Common myeloid progenitor, CD34-positive (primary cell): ENCODE measurements around the gene PLCXD3.
A peak's percentile ranks its signal among the peaks of the same experiment; 100 is the strongest.

Experiments used
- CTCF ChIA-PET: fragments of 350-600 bp; sonication (Branson Sonifier 250); formaldehyde crosslinking; loops from one replicate; lab custom pipeline; 2021; ENCODE audit warnings: antibody characterized with exemption; lab: Charles Lee
- POLR2A ChIA-PET: fragments of 350-600 bp; sonication (Branson Sonifier 250); formaldehyde crosslinking; loops from one replicate; lab custom pipeline; 2021; ENCODE audit warnings: antibody characterized with exemption; lab: Charles Lee
- DNase-seq, 3 donors: peaks; one replicate each; pipeline versions ENCODE4 v3.0.0 to v3.0.0-alpha.2; 2013
- H3K27ac ChIP-seq, 2 experiments: 1 replicate in 1 of 2; 2 replicates in 1 of 2; pipeline ENCODE4 v1.7.0; 2013; ENCODE audit warnings: inconsistent platforms in 2 of 2, low read length in 2 of 2, mild to moderate bottlenecking in 2 of 2, low read depth in 1 of 2, moderate library complexity in 1 of 2; ENCODE audit not compliant: severe bottlenecking in 2 of 2, insufficient read depth in 1 of 2, poor library complexity in 1 of 2
- H3K27me3 ChIP-seq, 5 experiments: replicated peaks in 2 of 5; 1 replicate in 3 of 5; 2 replicates in 2 of 5; pipeline versions ENCODE4 v1.6.1 to v1.7.0; 2013; ENCODE audit warnings: low read length in 4 of 5, mild to moderate bottlenecking in 2 of 5, moderate library complexity in 2 of 5, inconsistent platforms in 1 of 5; ENCODE audit not compliant: insufficient read depth in 5 of 5, control insufficient read depth in 4 of 5
- H3K36me3 ChIP-seq, 4 experiments: 1 replicate in 2 of 4; 2 replicates in 2 of 4; pipeline versions ENCODE4 v1.6.1 to v1.7.0; 2013; ENCODE audit warnings: low read length in 3 of 4, control low read depth in 1 of 4, mild to moderate bottlenecking in 1 of 4; ENCODE audit not compliant: control insufficient read depth in 4 of 4, insufficient read depth in 4 of 4
- H3K4me1 ChIP-seq, 4 experiments: 1 replicate in 3 of 4; 2 replicates in 1 of 4; pipeline versions ENCODE4 v1.6.1 to v1.7.1; 2013; ENCODE audit warnings: low read length in 3 of 4, mild to moderate bottlenecking in 3 of 4, control low read depth in 1 of 4, inconsistent platforms in 1 of 4, moderate library complexity in 1 of 4; ENCODE audit not compliant: control insufficient read depth in 4 of 4, insufficient read depth in 4 of 4; ENCODE audit errors: control extremely low read depth in 1 of 4
- H3K4me3 ChIP-seq, 7 experiments: 1 replicate in 4 of 7; 2 replicates in 3 of 7; pipeline versions ENCODE4 v1.5.1 to v1.7.0; 2013; ENCODE audit warnings: mild to moderate bottlenecking in 7 of 7, low read length in 6 of 7, moderate library complexity in 6 of 7, inconsistent platforms in 2 of 7, low read depth in 2 of 7, control low read depth in 1 of 7; ENCODE audit not compliant: insufficient read depth in 4 of 7, control insufficient read depth in 1 of 7; ENCODE audit errors: extremely low read depth in 1 of 7
- H3K9me3 ChIP-seq, 5 experiments: 1 replicate in 4 of 5; 2 replicates in 1 of 5; pipeline versions ENCODE4 v1.6.1 to v1.7.1; 2013; ENCODE audit warnings: low read length in 4 of 5, mild to moderate bottlenecking in 2 of 5, inconsistent platforms in 1 of 5, low read depth in 1 of 5, moderate library complexity in 1 of 5; ENCODE audit not compliant: control insufficient read depth in 4 of 5, insufficient read depth in 2 of 5; ENCODE audit errors: control extremely low read depth in 1 of 5
- WGBS: methylation state at CpG from one replicate; pipeline ENCODE4 v1.1.5; 2013; ENCODE audit not compliant: insufficient coverage; 5-methylcytosine and 5-hydroxymethylcytosine counted together

Gene PLCXD3

DNA sequence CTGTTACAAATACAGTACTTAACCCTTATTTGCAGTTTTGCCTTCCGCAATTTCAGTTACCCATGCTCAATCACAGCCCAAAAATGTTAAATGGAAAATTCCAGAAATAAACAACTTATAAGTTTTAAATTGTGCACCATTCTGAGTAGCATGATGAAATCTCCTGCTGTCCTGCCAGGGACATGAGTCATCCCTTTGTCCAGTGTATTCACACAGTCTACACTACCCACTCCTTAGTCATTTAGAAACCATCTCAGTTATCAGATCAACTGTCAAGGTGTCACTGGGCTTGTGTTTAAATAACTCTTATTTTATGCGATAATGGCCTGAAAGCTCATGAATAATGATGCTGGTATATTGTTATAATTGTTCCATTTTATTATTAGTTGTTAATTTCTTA is 95.8 kb downstream of the PLCXD3 start:
- Histone ChIP-seq H3K4me3 (no peak overlapping the region), H3K36me3 (no peaks in the 10 kb centered on the region), H3K27ac (no peak overlapping the region), H3K27me3 (no peaks in the 10 kb centered on the region), H3K4me1 (no peaks in the 10 kb centered on the region), H3K9me3 (no peaks in the 10 kb centered on the region)
- ChIA-PET CTCF (no interaction called here), POLR2A (no interaction called here)
- WGBS, result no CpG with 5 or more reads among the region's 2 CpGs
- no peak for DNase-seq

DNA sequence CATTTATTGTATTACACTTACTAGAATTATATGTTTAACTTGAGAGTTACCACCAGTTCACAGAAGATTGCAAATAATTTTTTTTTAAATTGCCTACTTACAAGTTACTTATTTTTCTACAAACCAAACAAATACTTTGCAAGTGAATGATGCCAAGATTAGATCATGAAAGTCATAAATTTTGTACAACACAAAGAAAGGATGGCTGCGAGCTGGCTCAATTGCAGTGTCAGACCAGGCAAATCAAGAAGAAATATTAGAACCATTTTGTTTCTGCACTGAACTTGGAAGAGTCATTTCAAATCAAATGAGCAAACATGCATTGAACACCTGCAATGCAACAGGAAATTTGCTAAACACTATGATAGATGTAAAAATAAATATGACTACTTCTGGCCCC is 97.3 kb downstream of the PLCXD3 start:
- no peak overlapping the region for H3K27ac ChIP-seq
- H3K4me3 ChIP-seq, result no peak overlapping the region
- no peaks in the 10 kb centered on the region for H3K9me3 ChIP-seq
- CTCF ChIA-PET, result no interaction called here
- no peaks in the 10 kb centered on the region for H3K27me3 ChIP-seq
- WGBS, result 57% methylated on average over 1 of the region's 1 CpG
- no peaks in the 10 kb centered on the region for H3K36me3 ChIP-seq
- POLR2A ChIA-PET, result interaction anchor here (0.6 to 0.7 kb wide), 2 partner anchors 8 to 29 kb away, joined by 3 read pairs; no protein-coding TSS in a partner anchor
- DNase-seq, result no peak
- H3K4me1 ChIP-seq, result no peaks in the 10 kb centered on the region

DNA sequence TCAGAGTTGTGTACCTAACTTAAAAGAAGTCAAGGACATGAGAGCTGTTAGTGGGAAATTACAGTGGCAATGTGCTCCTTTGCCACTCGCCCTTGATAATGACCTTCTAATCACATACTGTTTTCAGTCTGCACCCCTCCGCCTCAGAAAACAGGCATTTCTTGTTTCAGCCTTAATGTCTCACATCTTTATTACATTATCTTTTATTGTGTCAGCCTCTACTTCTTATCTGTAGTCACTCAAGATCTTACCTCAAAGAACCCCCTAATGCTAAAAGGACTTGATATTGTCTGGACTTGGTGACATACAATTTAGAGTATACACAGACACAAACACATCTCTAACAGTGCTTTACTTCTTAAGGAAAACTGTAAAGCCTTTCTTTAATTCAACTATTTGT is 97.9 kb downstream of the PLCXD3 start:
- no peaks in the 10 kb centered on the region for H3K9me3 ChIP-seq
- POLR2A ChIA-PET, result no interaction called here
- CTCF ChIA-PET, result no interaction called here
- no peaks in the 10 kb centered on the region for H3K27me3 ChIP-seq
- no peaks in the 10 kb centered on the region for H3K36me3 ChIP-seq
- 75% methylated on average over 2 of the region's 2 CpGs for WGBS
- no peaks in the 10 kb centered on the region for H3K4me1 ChIP-seq
- H3K27ac ChIP-seq, result no peak overlapping the region
- H3K4me3 ChIP-seq, result no peak overlapping the region
- no peak for DNase-seq

DNA sequence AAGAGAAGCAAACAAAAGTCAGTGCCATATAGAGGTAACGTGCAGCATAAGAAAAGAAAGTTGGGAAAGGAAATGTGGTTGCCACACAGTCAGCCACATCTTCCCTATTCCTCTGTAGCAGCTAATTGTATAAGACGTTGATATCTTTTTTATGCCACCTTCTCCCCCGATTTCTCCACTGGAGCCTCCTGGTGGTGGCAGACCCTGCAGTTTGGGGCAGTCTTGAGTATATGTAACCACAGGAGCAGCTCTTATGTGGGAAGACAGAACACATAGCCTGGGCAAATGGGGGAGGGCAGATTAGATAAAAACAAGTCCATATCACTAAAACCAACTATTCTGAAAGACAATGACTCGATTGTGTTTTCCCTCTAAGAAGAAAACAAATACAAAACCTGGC is 99.7 kb downstream of the PLCXD3 start:
- no peaks in the 10 kb centered on the region for H3K36me3 ChIP-seq
- H3K4me1 ChIP-seq, result no peaks in the 10 kb centered on the region
- H3K4me3 ChIP-seq, result no peak overlapping the region
- DNase-seq, result peak in 1 of 3 donors; percentile 7
- CTCF ChIA-PET, result no interaction called here
- H3K27ac ChIP-seq, result no peak overlapping the region
- H3K9me3 ChIP-seq, result no peaks in the 10 kb centered on the region
- WGBS, result 57% methylated on average over 2 of the region's 4 CpGs
- POLR2A ChIA-PET, result no interaction called here
- H3K27me3 ChIP-seq, result no peaks in the 10 kb centered on the region

DNA sequence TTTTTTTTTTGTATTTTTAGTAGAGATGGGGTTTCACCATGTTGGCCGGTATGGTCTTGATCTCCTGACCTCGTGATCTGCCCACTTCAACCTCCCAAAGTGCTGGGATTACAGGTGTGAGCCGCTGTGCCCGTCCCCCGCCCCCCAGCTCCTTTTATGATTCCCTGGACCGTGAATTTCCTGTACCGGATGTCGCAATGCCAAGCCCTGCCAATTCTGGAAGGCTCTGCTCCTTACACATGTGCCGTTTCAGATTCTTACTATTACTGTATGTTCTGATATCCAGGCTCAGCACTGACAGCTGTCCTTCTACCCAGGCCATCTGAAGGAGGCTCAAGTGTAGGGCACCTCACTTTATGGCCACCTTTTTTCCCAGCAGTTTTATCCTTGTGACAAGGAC is 100.1 kb downstream of the PLCXD3 start:
- WGBS, result 82% methylated on average over 8 of the region's 9 CpGs
- Histone ChIP-seq H3K9me3 (no peaks in the 10 kb centered on the region), H3K4me1 (no peaks in the 10 kb centered on the region), H3K36me3 (no peaks in the 10 kb centered on the region), H3K27me3 (no peaks in the 10 kb centered on the region), H3K27ac (no peak overlapping the region), H3K4me3 (no peak overlapping the region)
- DNase-seq, result no peak
- CTCF ChIA-PET, result no interaction called here
- POLR2A ChIA-PET, result no interaction called here

DNA sequence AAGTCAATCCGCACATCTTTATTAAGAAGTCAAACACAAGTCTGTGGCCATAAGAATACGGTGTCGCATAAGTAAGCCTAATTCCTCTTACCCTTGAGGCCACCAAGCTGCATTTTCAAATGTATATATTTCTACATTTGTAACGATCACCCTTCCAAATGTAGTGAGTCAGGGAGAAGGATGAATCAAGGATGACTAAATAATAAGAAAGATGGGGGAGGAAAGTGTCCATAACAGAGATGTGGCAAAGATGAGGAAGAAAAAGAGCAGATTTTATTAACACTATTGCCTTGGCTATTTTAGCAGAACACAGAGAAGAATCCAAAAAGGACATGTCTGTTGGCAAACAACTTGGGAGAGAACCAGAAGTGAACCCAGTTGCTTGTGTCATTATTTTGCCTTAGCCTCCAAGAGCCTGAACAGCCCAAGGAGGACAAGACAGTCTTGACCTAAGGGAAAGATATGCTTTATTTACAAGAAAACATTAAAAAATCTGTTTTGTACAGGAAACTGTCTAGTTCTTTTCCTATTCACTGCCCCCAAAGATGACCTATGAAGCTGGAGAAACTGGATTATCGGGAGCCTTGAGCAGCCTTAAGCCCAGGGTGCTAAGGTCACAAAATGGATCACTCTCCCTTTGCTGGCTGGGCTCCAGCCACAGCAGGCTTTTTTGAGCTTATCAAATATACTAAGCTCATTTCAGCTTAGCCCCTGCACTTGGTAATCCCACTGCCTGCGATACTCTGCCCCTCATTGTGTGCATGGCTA is 101.5 kb downstream of the PLCXD3 start:
- H3K4me1 ChIP-seq, result no peaks in the 10 kb centered on the region
- H3K9me3 ChIP-seq, result no peaks in the 10 kb centered on the region
- POLR2A ChIA-PET, result no interaction called here
- H3K36me3 ChIP-seq, result no peaks in the 10 kb centered on the region
- no peaks in the 10 kb centered on the region for H3K27me3 ChIP-seq
- no peak overlapping the region for H3K27ac ChIP-seq
- 100% methylated on average over 4 of the region's 6 CpGs for WGBS
- no peak overlapping the region for H3K4me3 ChIP-seq
- CTCF ChIA-PET, result interaction anchor here (0.5 kb wide), 1 partner anchor 408 kb away, joined by 3 read pairs; no protein-coding TSS in a partner anchor
- no peak for DNase-seq

DNA sequence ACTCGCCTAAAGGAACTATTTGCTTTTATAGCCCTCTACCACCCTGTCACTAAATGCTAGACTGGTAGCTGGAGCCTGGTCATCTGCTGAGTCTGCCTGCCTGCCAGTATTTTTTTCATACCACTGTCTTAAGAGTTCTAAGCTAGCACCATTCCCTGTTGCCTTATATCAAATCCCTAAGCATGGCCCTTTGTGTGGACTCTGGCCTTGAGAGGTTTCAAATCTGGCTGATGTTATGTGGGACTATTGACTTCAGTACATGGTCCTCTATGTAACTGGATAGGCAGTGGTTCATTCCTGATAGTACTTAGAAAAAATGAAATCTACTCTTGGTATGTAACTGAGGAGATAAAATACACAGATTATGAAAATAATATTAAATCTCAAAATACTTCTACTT is 103.5 kb downstream of the PLCXD3 start:
- H3K36me3 ChIP-seq, result no peaks in the 10 kb centered on the region
- no peak overlapping the region for H3K4me3 ChIP-seq
- H3K27me3 ChIP-seq, result no peaks in the 10 kb centered on the region
- 86% methylated on average over 1 of the region's 1 CpG for WGBS
- ChIA-PET CTCF (no interaction called here), POLR2A (no interaction called here)
- no peak overlapping the region for H3K27ac ChIP-seq
- no peaks in the 10 kb centered on the region for H3K9me3 ChIP-seq
- no peaks in the 10 kb centered on the region for H3K4me1 ChIP-seq
- no peak for DNase-seq
